HG03354 (cell line): ENCODE data around the gene SRP14.
A peak's percentile ranks its signal among the peaks of the same experiment; 100 is the strongest.
"Not testable (repeated sequence)": the region's sequence is repeated elsewhere in the genome, so short reads cannot be mapped to it uniquely, and the experiment has no call there.

Experiments used
- ATAC-seq: cut with Tn5 transposase; IDR thresholded peaks from one replicate; pipeline ENCODE4 v1.9.1; 2021; ENCODE audit warnings: mild to moderate bottlenecking; ENCODE audit not compliant: unreplicated experiment, poor library complexity, severe bottlenecking

Gene SRP14

DNA sequence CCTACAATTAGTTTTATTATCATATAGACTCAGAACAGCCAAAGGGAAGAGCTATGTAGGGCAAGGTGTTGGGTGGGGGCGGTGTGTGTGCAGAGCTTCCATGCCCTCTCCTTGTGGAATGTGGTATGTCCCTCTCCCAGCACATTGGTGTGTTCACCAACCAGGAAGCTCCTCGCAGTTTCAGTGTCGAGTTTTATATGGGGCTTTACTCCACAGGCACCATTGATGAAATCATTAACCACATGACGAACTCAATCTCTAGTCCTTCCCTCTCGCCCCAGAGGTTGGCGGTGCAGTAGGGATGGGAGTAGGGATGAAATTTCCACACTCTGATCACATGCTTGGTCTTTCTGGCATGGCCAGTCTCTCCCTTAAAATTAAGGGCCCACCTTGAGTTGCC is 13.6 kb upstream of the SRP14 start:
- ATAC-seq, result no peak

DNA sequence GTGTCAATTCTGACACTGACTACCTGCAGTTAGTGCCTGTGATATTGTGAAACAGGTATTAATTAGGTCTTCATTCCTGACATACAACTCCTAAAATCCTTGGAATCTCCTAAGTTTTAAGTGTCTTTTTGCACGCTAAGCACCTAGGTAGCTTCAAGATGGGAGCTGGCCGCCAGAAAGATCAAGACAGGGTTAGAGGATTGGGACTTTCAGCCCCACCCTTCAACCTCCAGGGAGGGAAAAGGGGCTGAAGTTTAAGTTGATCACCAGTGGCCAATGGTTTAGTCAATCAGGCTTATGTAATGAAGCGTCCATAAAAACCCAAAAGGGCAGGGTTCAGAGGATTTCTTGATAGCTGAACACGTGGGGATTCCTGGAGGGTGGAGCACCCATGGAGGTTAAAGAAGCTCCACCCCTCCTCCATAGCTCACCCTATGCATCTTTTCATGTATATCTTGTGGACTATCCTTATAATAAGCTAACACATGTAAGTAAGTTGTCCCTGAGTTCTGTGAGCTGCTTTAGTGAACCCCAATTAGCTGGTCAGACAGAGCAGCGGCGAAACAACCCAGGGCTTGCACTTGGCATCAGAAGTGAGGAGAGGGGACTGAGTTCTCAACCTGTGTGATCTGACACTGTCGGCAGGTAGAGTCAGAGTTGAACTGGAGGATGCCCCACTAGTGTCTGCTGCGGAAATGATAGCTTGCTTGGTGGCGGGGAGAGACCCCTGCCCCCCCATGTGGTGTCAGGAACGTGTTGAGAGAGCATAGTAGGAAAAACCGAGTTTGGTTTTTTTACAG is 12.8 kb upstream of the SRP14 start:
- no peak for ATAC-seq

DNA sequence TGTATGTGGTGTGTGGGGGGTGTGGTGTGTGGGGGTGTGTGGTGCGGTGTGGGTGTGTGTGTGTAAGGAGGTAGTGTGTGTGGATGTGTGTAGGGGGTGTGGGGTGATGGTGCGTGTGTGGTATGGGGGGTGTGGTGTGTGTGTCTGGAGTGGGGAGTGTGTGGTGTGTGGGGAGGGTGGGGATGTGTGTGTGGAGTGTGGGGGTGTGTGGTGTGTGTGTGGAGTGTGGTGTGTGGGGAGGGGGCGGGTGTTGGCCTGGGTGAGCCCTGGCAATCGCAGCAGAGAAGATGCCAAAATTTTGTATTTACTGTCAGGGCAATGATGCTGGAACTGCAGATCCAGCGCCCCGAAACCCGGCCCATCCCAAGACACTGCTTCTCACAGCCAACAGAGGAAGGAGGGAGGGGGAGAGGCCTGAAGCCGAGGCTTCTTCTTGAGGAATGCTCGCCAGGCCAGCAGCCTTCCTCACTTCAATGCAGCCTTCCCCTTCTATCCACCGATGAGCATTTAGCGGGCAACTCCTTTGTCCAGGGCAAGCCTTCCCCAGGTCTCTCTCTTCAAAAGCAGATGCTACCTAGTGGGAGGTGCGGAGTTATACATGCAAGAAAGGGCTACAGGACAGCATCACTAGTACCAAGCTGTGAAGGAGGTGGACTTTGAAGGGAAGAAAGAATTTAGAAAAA is 11.9 kb upstream of the SRP14 start:
- no peak for ATAC-seq

DNA sequence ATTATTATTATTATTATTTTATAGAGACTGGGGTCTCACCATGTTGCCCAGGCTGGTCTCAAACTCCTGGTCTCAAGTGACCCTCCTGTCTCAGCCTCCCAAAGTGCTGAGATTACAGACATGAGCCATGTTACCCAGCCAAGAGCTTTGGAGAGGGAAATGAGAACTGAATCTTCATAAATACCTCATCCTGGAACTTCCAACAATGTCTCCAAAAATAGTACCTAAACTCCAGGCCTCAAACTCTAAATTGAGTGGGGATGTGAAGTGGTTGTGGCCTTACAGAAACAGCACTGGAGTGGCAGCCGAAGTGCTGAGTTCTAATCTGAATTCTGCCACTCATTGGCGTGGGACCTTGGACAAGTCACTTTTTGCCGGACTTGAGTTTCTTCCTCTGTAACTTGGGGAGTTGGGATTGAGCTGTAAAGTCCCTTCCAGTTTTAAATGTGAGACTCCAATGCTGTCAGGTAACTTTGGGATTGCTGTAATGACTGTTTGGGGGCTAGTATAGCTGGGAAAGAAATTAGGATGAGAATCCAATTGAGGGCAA is 10.0 kb upstream of the SRP14 start:
- ATAC-seq, result no peak

DNA sequence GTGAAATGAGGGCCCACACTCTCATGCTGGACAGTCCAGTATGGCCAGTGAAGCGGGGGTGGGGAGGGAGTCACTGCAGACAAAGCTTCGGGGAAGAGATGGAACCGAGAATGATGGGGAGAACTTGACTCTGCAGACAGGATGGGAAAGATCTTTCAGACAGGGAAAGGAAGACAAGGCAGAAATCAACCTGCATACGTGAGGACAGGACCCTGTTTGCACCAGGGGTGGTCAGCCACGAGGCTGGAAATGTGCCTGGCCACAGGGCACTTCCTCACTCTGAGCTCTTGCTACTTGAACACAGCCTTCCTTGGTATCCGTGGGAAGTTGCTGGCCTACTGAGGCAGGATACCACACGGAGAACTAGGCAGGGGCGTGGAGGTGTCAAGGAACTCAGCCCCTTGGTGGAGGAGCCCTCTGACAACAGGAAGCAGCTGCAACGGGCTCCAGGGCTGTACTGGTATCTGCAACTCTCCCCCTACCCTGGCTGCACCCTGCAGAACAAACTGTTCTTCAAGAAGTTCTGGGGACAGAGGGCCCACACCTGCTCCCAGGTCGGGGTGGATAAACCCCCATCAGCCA is 9.3 kb upstream of the SRP14 start:
- peak; percentile 33 for ATAC-seq

DNA sequence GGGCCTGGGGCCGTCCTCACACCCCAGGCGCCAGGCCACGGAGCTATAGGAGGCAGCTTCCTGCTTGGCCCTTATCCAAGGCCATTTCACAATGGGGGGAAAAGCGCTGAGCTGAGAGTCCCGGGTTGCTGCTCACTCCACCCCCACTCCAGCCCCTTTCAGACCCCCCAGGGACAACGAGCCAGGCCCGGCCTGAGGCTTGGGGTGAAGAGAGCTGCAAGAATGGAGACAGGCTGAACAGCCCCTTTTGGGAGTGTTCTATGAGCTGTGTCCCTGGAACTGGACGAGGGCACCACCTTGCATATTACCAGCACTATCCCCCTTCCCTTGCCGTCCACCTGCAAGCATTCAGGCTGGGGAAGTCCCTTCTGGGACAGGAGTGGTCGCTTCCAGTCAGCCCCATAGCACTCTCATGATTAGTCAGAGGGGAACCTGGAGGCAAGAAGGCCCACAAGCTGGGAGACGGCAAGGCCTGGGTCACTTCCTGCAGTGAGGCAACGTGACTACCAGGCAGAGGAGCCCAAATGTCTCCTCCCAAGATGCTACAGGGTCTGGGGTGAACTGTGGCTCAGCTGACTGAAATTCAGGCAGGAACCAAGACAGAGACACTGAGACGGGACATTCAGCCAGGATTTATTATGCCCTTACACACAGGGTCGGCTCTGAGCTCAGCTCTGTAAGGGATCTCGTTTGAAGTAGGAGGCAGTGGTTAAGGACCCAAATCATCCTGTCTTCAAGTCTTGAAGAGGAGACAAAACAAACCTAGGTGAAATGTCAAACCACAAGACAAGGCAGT is 8.6 kb upstream of the SRP14 start:
- peak; percentile 56 for ATAC-seq

DNA sequence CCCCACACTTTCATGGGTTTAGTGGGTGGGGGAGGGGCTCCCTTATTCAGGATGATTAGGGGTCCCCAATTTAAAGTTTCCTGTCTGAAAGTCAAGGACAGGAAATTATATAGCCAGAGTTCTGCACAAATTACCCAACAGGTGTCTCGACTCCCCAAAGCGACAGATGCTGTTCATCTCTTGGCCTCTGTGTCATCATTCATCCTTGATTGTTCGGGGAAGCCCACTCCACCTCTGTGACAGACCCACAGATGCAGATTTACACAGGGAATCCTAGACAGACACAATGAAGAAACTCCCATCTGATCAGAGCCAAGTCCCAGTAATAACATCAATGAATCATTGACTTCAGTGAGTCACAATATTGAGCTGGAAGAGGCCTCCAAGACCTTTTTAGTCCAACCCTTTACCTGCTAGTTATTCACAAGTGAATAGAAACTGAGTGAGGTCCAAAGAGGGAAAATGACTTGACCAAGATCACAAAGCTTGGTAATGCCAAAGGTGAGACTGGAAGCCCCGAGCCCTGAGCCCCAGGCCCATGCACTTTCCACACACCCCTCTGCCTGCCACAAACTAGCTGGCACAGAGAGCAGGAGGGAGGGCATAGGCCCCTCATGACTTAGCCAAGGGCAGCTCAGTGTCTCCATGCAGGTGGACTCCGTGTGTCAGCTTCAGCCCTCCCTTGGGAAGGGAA is 7.9 kb upstream of the SRP14 start:
- no peak for ATAC-seq

DNA sequence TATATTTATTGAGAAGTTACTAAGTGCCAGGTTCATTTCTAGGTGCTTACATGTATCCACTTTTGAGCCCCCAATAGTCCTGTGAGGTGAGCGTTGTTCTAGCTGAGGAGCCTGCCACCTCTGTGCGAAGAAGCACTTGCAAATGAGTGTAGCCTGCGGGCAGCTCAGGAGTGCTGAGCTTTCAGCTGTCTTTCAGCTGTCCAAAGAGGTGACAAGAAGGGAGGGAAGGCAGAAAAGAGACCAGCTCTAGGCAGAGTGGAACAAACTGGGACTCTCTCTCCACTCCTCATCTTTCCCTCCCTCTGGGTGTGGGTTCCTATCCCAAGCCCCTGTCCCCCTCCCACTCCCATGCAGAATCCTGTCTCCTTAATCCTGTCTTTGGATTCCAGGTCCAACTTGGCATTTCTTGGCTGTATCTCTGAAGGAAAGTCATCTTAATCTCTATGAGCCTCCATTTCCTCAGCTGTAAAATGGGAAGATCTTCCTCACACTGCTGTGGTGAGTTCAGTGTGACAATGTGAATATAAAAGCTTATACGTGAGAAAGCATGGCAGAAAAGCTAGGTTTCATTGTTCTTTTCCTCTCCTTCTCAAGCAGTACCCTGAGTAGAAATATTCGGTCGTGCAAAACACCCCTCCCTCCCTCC is 6.7 kb upstream of the SRP14 start:
- no peak for ATAC-seq

DNA sequence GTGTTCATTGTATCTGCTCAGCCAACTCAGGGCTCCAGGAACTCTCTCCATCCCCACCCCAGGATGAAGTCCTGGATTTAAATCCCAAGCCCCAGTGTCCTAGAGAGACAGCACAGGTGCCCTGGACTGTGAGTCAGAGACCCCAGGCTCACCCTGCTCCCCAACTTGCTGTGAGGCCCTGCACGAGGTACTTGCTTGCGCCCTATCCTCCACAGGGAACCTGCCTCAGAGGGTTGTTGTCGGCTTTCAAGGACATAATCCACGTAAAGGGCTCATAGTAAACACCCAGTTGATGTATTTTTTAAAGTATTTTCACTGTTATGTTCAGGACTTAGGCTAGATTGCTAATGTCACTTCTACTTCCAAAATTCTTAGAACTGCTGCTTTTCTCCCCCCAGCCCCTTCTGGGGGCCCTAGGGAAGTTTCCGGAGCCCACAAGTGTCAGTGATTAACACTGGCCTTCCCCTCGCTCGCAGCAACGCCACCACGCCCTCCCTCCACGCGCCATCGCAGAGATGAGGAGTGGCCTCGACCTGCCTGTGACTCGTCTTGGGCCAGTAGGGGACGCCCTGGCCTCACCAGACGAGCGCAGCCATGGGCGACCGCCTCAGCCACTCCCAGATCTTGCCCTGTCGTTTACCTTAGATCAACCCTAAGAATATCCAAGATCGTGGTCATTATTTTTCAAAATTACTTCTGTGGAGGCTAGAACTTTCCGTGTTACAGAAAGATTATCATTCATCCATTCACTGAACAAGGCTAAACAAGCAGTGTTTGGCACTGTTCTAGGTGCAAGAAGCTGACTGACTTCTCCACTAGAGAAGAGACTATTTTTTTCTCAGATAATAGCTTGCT is 6.0 kb upstream of the SRP14 start:
- peak; percentile 71 for ATAC-seq

DNA sequence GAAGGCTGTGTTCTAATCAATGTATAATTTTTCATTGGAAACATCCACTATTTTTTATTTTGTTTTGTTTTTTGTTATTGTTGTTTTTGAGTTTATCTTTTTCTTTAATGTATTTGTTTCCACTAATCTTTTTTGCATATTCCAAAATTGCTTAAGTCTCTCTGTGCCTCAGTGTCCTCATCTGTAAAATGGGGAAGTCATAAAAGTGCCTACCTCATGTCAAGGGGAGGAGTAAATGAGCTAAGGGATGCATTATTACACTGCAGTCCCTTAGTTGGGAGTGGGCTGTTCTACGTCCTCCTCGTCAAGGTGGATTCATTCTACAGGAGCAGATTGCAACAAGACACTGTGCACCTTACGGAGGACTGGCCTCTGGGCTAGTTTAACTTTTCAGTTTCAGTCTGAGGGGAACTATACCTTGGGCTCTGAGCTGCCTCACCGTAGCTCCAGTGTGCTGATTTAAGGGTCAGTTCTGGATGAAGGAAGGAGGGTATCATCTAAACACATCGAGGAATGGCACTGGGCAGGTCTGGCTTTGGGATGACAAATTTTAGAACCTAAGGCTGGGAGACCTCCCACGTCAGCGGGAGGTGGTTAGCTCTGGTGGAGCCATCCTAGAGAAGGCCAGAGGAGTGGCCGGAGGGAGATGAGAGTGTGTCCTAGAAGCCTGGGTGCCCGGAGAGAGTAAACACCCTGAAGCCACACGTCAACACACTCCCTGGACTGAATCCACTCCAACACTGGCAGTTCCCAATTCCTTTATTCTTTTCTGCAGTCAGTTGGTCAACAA is 5.1 kb upstream of the SRP14 start:
- ATAC-seq, result no peak

DNA sequence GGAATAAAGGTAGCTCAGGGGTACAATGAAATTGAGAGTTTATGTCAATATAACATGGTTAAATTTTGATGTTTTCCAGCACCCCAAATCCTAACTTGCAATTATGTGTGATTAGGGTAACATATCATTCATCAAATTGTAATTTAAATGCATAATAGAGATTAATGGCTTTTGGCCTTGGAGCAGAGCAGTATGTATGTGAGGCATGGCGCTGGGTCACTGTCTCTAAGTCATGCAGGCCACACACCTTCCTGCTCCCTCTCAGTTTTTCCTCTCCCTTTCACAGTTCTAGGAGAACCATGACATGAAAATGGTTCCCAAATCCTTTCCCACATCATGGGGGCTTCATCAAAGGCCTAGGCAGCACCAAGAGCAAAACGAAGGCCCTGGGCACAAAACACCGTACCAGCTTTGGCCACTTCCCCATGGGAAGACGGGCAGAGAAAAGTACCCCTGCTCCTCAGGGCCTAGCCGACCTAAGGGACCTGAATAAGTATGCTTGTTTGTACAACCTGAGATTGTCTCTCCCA is 3.9 kb upstream of the SRP14 start:
- ATAC-seq, result no peak

DNA sequence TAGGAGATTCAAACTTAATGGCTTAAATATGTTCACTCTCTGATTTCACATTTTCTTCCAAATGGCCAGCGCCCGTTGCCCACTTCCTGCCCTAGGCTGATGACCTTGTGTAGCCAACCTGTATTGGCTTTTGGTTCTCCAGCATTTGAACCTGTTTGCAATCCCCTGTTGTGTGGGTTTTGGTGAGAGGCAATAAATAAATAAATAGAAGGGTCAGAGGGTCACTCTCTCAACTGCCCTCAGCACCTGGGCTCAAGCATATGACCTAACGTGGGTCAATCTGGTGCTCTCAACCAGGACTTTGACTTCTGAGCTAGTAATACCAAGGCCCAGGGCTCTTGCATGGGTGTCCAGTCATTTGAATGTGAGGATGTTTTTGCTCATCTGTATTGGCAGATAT is 1.8 kb upstream of the SRP14 start:
- no peak for ATAC-seq

DNA sequence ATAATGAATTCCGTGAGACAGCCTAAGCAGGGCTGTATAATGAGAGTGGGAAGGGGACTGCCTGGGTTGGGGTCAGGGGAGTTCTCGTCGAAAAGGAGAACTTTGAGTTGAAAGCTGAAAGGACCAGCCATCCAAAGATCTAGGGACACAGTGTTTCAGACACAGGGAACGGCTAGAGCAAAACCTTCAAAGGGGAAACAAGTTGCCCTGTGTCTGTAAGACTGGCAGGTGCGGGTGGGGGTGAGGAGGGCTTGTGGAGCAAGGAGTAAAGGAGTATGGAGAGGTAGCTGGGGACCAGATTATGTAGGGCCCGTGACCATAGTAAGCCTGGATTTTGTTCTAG is 1.3 kb upstream of the SRP14 start:
- no peak for ATAC-seq

DNA sequence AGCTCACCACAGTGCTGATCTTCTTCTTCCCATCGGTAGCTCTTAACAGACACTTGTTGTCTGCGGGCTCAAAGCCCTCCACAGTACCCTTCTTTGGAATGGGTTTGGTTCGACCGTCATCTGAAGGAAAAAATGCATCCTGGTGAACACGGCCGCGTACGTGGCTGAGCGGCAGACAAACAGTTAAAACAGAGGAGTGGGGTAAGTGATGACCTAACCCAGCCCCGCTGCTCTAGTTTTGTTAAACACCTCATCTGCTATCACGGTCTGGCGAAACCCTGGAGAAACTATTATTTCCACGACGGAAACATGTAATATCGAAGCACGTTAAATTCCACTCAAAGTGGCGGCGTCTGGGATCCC is 725 bp downstream of the SRP14 start:
- ATAC-seq, result no peak

DNA sequence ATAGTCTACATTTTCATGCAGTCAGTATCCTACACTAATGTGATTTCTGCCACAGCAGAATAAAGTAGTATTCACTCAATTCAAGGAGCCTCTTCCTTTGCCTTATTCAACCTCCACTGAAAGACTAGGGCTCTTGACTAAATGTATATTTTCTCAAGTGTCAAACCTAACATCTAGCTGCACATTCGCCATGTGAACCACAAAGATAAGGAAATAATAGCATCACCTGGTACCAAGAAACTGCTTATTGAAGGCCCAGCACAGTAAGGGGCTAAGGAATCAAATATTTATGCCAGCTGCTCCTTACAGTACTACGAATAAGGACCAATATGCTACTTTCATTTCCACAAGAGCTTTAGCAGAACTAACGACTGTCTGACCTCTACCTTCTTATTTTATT is 1.3 kb downstream of the SRP14 start:
- ATAC-seq, result no peak

DNA sequence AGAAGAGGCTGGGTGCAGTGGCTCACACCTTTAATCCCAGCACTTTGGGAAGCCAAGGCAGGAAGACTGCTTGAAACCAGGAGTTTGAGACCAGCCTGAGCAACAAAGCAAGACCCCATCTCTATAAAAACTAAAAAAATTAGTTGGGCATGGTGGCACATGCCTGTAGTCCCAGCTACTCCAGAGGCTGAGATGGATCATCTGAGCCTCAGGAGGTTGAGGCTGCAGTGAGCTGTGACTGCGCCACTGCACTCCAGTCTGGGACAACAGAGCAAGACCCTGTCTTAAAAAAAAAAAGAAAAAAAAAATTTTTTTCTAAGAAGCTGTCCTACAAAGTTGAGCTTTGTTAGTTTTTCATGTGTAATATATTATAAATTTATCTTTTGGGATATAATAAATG is 3.8 kb downstream of the SRP14 start:
- not testable (repeated sequence) for ATAC-seq

DNA sequence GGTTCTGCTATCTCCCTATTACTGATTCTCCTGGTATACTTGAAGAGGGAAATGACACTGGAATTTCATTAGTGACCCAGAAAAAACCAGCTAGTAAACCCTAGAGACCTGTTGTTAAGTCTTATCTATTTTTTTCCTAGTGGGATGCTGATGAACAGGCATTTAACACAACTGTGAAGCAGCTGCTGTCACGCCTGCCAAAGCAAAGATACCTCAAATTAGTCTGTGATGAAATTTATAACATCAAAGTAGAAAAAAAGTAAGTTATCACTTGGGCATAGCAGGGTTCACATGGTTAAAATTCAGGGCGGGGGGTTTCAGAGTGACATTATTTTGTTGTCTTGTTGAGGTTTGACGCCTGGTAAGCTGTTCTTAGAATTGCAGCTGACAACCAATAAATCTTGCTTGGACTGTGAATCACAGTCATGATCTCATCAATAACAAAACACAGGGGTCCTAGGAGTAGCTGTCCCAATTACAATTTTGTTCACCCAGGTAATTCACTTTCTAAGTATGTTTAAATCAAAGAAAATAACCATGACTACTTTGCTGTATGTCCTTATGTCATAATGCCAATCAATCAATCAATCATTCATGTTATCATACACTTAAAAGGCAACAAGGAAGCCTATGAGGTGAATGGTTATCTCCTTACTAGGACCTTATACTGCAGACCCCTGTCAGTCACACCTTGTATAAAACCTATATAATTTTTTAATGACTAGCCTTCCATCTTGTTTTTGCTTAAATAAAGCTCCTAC is 4.6 kb downstream of the SRP14 start:
- no peak for ATAC-seq
